CD14-positive monocyte (primary cell): ENCODE results near the gene CEP250. TPM values are rescaled to one million over a fixed set of nuclear protein-coding genes. Genes with fewer than 3 reads are reported as not detected.

Experiments
- DNase-seq, 3 donors: peaks; one replicate each; pipeline ENCODE4 v3.0.0-alpha.2; 2011 to 2022
- H2AFZ ChIP-seq: 2 replicates; pipeline ENCODE4 v1.6.0; 2012; ENCODE audit warnings: mild to moderate bottlenecking, low read depth, low read length, inconsistent platforms; ENCODE audit not compliant: insufficient read depth, poor library complexity, severe bottlenecking
- H3K27ac ChIP-seq, 2 donors: 1 replicate in 1 of 2; 2 replicates in 1 of 2; pipeline ENCODE4 v1.5.1; 2012 to 2013; ENCODE audit warnings: low read length in 2 of 2, control low read depth in 1 of 2, inconsistent platforms in 1 of 2, low read depth in 1 of 2, mild to moderate bottlenecking in 1 of 2
- H3K27me3 ChIP-seq, 2 donors: one replicate each; pipeline versions ENCODE4 v1.6.0 to v1.6.1; 2011 to 2013; ENCODE audit warnings: low read length in 2 of 2; ENCODE audit not compliant: control insufficient read depth in 2 of 2, insufficient read depth in 2 of 2
- H3K36me3 ChIP-seq, 2 donors: replicated peaks in 1 of 2; 1 replicate in 1 of 2; 2 replicates in 1 of 2; pipeline versions ENCODE4 v1.5.1 to v1.6.1; 2012 to 2013; ENCODE audit warnings: low read length in 2 of 2, control low read depth in 1 of 2, inconsistent platforms in 1 of 2, mild to moderate bottlenecking in 1 of 2; ENCODE audit not compliant: insufficient read depth in 2 of 2, control insufficient read depth in 1 of 2
- H3K4me1 ChIP-seq, 2 donors: 1 replicate in 1 of 2; 2 replicates in 1 of 2; pipeline versions ENCODE4 v1.5.1 to v1.6.1; 2012 to 2013; ENCODE audit warnings: low read length in 2 of 2, control low read depth in 1 of 2, inconsistent platforms in 1 of 2, mild to moderate bottlenecking in 1 of 2, moderate library complexity in 1 of 2; ENCODE audit not compliant: insufficient read depth in 2 of 2, control insufficient read depth in 1 of 2
- H3K4me2 ChIP-seq: replicated peaks from 2 replicates; pipeline ENCODE3; 2012; ENCODE audit warnings: low read length, moderate library complexity, mild to moderate bottlenecking; ENCODE audit not compliant: poor library complexity, severe bottlenecking; ENCODE audit errors: extremely low read depth
- H3K4me3 ChIP-seq, 3 experiments: fragments of 200-600 bp in 1 of 3; sonication (generic) in 1 of 3; replicated peaks in 1 of 3; 1 replicate in 2 of 3; 2 replicates in 1 of 3; pipeline ENCODE4 v1.5.1; 2011 to 2013; ENCODE audit warnings: low read length in 3 of 3, mild to moderate bottlenecking in 3 of 3, control low read depth in 2 of 3, low read depth in 2 of 3, inconsistent platforms in 1 of 3, moderate library complexity in 1 of 3
- H3K79me2 ChIP-seq: 2 replicates; pipeline ENCODE4 v1.6.0; 2012; ENCODE audit warnings: mild to moderate bottlenecking, control low read depth, inconsistent platforms, low read length, moderate library complexity; ENCODE audit not compliant: insufficient read depth
- H3K9ac ChIP-seq: 2 replicates; pipeline ENCODE4 v1.6.0; 2017; ENCODE audit warnings: low read length, mild to moderate bottlenecking; ENCODE audit not compliant: insufficient read depth, poor library complexity, severe bottlenecking
- H3K9me3 ChIP-seq, 2 donors: replicated peaks in 1 of 2; 1 replicate in 1 of 2; 2 replicates in 1 of 2; pipeline versions ENCODE4 v1.5.1 to v1.6.1; 2012 to 2013; ENCODE audit warnings: low read length in 2 of 2, control low read depth in 1 of 2; ENCODE audit not compliant: control insufficient read depth in 1 of 2, insufficient read depth in 1 of 2
- H4K20me1 ChIP-seq: 2 replicates; pipeline ENCODE4 v1.6.0; 2012; ENCODE audit warnings: mild to moderate bottlenecking, low read length, control low read depth, moderate library complexity; ENCODE audit not compliant: insufficient read depth
- H3K27ac Mint-ChIP-seq, 7 donors: one replicate each; pipeline ENCODE4 v1.8.0; 2020; ENCODE audit warnings: mild to moderate bottlenecking in 7 of 7, mixed read lengths in 7 of 7, moderate library complexity in 6 of 7, inconsistent platforms in 2 of 7
- H3K27me3 Mint-ChIP-seq, 3 donors: one replicate each; pipeline ENCODE4 v1.8.0; 2021 to 2022; ENCODE audit warnings: low read depth in 3 of 3, mild to moderate bottlenecking in 3 of 3, mixed read lengths in 3 of 3, moderate library complexity in 3 of 3, inconsistent platforms in 1 of 3
- H3K36me3 Mint-ChIP-seq, 2 donors: one replicate each; pipeline ENCODE4 v1.8.0; 2020; ENCODE audit warnings: mixed read lengths in 2 of 2, inconsistent platforms in 1 of 2, mild to moderate bottlenecking in 1 of 2
- H3K4me1 Mint-ChIP-seq: one replicate; pipeline ENCODE4 v1.8.0; 2020; ENCODE audit warnings: mild to moderate bottlenecking, mixed read lengths
- H3K4me3 Mint-ChIP-seq, 2 donors: one replicate each; pipeline ENCODE4 v1.8.0; 2020; ENCODE audit warnings: mild to moderate bottlenecking in 2 of 2, mixed read lengths in 2 of 2, moderate library complexity in 1 of 2
- H3K9me3 Mint-ChIP-seq, 7 donors: one replicate each; pipeline ENCODE4 v1.8.0; 2020 to 2022; ENCODE audit warnings: mixed read lengths in 7 of 7, mild to moderate bottlenecking in 6 of 7, moderate library complexity in 6 of 7, inconsistent platforms in 2 of 7
- WGBS: methylation state at CpG from one replicate; pipeline ENCODE4 v1.1.5; 2013; ENCODE audit warnings: missing lambda C conversion rate; ENCODE audit not compliant: insufficient coverage; 5-methylcytosine and 5-hydroxymethylcytosine counted together
- intact Hi-C, 2 donors: fragments of 100-400 bp; cut with micrococcal nuclease; formaldehyde crosslinking; loops; one replicate each; pipeline versions ENCODE4 v1.15.0 to v1.15.1; 2023
- polyA plus RNA-seq, 3 donors: library from polyadenylated mRNA; depleted of rRNA in 1 of 3; unstranded in 2 of 3; stranded (reverse) in 1 of 3; fragments of 300-500 nt in 2 of 3; fragments of >200 nt in 1 of 3; fragmentation: Illumina TruSeq in 2 of 3; gene quantifications; 1 replicate in 2 of 3; 2 replicates in 1 of 3; pipeline ENCODE4 v1.2.3, GENCODE V29; 2012 to 2021
- TF ChIP-seq, protein P1 (sequence below): fragments of 200-600 bp; IDR thresholded peaks from one replicate; pipeline ENCODE4 v1.8.0; 2022; ENCODE audit warnings: antibody characterized with exemption, mild to moderate bottlenecking

The CEP250 gene
- polyA plus RNA-seq, 3 donors: 0.81 to 5.9 (median 1.2) TPM

DNA sequence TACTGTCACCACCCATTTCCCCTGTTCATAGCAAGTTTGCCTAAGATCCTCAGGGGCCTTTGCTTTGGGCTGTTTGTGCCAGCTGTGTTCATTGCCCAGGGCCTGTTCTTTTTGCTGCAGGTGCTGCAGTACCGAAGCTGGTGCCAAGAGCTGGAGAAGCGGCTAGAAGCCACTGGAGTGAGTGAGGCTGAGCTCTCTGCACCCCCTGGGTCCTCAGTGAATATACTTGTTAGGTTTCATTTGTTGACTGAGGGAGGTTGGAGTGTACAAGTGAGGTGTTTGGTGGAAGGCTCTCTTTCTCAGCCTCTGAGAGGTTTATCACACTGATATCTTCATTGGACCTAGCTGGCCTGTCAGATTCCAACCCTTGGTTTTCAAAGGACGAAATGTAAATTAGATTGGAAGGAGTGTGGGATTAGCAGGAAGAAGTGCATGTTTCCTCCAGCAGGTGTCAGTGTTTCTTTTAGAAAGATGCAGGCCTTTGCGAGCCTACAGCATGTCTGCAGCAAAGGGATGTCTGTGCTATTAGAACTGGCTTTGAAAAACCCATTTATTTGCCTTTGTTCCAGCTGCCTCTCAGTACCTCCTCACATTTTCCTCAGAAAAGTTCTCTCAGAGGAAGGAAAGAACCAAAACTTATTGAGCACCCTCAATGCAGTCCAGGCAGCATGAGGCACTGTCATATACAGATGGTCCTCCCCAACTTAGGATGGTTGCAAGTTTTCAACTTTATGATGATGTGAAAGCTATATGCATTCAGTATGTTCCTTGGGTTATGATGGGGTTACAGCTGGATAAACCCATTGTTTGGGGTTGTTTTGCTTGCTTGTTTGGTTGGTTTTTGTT, 8.3 kb downstream of the CEP250 start:
- H3K27ac Mint-ChIP-seq: no peak overlapping the region
- H3K4me3 Mint-ChIP-seq: no peak overlapping the region
- H3K9ac ChIP-seq: no peak overlapping the region

DNA sequence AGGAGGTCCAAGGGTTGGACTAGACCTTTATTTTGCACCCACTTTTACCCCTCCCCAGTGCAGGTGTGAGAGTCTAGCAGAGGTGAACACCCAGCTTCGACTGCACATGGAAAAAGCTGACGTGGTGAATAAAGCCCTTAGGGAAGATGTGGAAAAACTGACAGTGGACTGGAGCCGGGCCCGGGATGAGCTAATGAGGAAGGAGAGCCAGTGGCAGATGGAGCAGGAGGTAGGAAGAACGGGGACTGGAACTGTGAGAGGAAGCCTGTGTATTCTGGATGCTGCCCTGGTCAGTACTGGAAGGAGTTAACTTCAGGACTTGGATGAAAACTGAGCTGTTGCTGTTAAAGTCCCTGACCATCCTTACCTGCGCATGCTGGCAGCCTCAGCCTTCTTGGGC, 10.6 kb downstream of the CEP250 start:
- Mint-ChIP-seq H3K4me3 (no peak overlapping the region), H3K4me1 (no peaks in the 10 kb centered on the region), H3K27ac (peak overlapping the region in 1 of 7 donors; percentile 60), H3K9me3 (no peaks in the 10 kb centered on the region), H3K36me3 (peaks cover 29 to 39% of the 10 kb centered on the region in 2 donors), H3K27me3 (peaks cover 0 to 1% (median 0%) of the 10 kb centered on the region in 3 donors)
- Histone ChIP-seq H3K27ac (no peak overlapping the region), H3K79me2 (no peaks in the 10 kb centered on the region), H3K4me1 (no peaks in the 10 kb centered on the region), H3K9ac (no peak overlapping the region), H3K27me3 (no peaks in the 10 kb centered on the region), H3K9me3 (no peaks in the 10 kb centered on the region), H3K4me3 (no peak overlapping the region), H3K4me2 (no peak overlapping the region), H2AFZ (no peak overlapping the region), H3K36me3 (peaks cover 18 to 45% of the 10 kb centered on the region in 2 donors), H4K20me1 (no peaks in the 10 kb centered on the region)
- TF ChIP-seq, protein P1, sequence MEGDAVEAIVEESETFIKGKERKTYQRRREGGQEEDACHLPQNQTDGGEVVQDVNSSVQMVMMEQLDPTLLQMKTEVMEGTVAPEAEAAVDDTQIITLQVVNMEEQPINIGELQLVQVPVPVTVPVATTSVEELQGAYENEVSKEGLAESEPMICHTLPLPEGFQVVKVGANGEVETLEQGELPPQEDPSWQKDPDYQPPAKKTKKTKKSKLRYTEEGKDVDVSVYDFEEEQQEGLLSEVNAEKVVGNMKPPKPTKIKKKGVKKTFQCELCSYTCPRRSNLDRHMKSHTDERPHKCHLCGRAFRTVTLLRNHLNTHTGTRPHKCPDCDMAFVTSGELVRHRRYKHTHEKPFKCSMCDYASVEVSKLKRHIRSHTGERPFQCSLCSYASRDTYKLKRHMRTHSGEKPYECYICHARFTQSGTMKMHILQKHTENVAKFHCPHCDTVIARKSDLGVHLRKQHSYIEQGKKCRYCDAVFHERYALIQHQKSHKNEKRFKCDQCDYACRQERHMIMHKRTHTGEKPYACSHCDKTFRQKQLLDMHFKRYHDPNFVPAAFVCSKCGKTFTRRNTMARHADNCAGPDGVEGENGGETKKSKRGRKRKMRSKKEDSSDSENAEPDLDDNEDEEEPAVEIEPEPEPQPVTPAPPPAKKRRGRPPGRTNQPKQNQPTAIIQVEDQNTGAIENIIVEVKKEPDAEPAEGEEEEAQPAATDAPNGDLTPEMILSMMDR: no peak
- no peak for DNase-seq
- 100% methylated on average over 6 of the region's 6 CpGs for WGBS
- intact Hi-C loops: no loop called here

More for the DNA sequence above, 8.3 kb downstream of the CEP250 start:
- Histone ChIP-seq H3K4me2 (no peak overlapping the region), H3K27me3 (no peaks in the 10 kb centered on the region), H3K79me2 (no peaks in the 10 kb centered on the region), H3K27ac (no peak overlapping the region), H3K4me3 (no peak overlapping the region), H4K20me1 (no peaks in the 10 kb centered on the region), H3K9me3 (no peaks in the 10 kb centered on the region), H3K36me3 (peaks cover 23 to 50% of the 10 kb centered on the region in 2 donors), H3K4me1 (no peaks in the 10 kb centered on the region), H2AFZ (no peak overlapping the region)
- Mint-ChIP-seq H3K9me3 (no peaks in the 10 kb centered on the region), H3K36me3 (peaks cover 24 to 29% of the 10 kb centered on the region in 2 donors), H3K27me3 (peaks cover 0 to 1% (median 0%) of the 10 kb centered on the region in 3 donors), H3K4me1 (no peaks in the 10 kb centered on the region)
- intact Hi-C loops: no loop called here
- 64% methylated on average over 4 of the region's 4 CpGs for WGBS
- peak; percentile 35 to 61 (median 54) for DNase-seq
- TF ChIP-seq, protein P1: peak; percentile 82
